Panc1 (cell line): Measurements from ENCODE around the gene NR1I3. TPM values are rescaled to one million over a fixed set of nuclear protein-coding genes. Genes with fewer than 3 reads are reported as not detected.

Source experiments
- ATAC-seq: fragments of 200-7000 bp; cut with Tn5 transposase; 2 replicates; pipeline ENCODE4 v1.9.1; 2020; ENCODE audit warnings: mild to moderate bottlenecking, moderate library complexity
- BruUV-seq: library from RNA; stranded (reverse); fragments of 400-500 nt; replicated peaks from 2 replicates; lab custom pipeline; 2021; lab: Mats Ljungman, UMichigan
- CTCF ChIA-PET: fragments of 300-600 bp; sonication (Branson Sonifier 250); formaldehyde crosslinking; loops from one replicate; lab custom pipeline; 2022; ENCODE audit warnings: antibody characterized with exemption; lab: Charles Lee
- POLR2A ChIA-PET: fragments of 300-600 bp; sonication (Branson Sonifier 250); formaldehyde crosslinking; loops from one replicate; lab custom pipeline; 2022; ENCODE audit warnings: antibody characterized with exemption; lab: Charles Lee
- DNase-seq: peaks from one replicate; pipeline ENCODE4 v3.0.0-alpha.2; 2010; ENCODE audit warnings: low read depth, low spot score
- H3K27ac ChIP-seq: 2 replicates; pipeline ENCODE4 v1.5.1; 2011; ENCODE audit warnings: mild to moderate bottlenecking, low read length, inconsistent platforms
- H3K27me3 ChIP-seq: fragments of 200-500 bp; sonication (Bioruptor generic); 2 replicates; pipeline ENCODE4 v1.6.0; 2014; ENCODE audit warnings: low read length, inconsistent platforms; ENCODE audit not compliant: control insufficient read depth, insufficient read depth
- H3K36me3 ChIP-seq: fragments of 200-500 bp; sonication (Bioruptor generic); 2 replicates; pipeline ENCODE4 v1.5.1; 2014; ENCODE audit warnings: inconsistent platforms, mild to moderate bottlenecking, low read length, moderate library complexity; ENCODE audit not compliant: control insufficient read depth, insufficient read depth
- H3K4me1 ChIP-seq: 2 replicates; pipeline ENCODE4 v1.5.1; 2011; ENCODE audit warnings: inconsistent platforms, mild to moderate bottlenecking, low read length, moderate library complexity; ENCODE audit not compliant: control insufficient read depth, insufficient read depth
- H3K4me3 ChIP-seq, 2 experiments: 2 replicates each; pipeline ENCODE4 v1.5.1; 2011 to 2012; ENCODE audit warnings: low read depth in 2 of 2, low read length in 2 of 2, mild to moderate bottlenecking in 2 of 2, inconsistent platforms in 1 of 2, moderate library complexity in 1 of 2
- H3K9me3 ChIP-seq: fragments of 200-500 bp; sonication (Bioruptor generic); 2 replicates; pipeline ENCODE4 v1.5.1; 2014; ENCODE audit warnings: low read depth, mild to moderate bottlenecking, inconsistent platforms, low read length, moderate library complexity; ENCODE audit not compliant: control insufficient read depth, insufficient read depth
- CTCF ChIP-seq: fragments of 450-650 bp; IDR thresholded peaks from 2 replicates; pipeline ENCODE4 v1.5.1; 2017; ENCODE audit warnings: mild to moderate bottlenecking
- POLR2AphosphoS5 ChIP-seq: IDR thresholded peaks from 2 replicates; pipeline ENCODE4 v1.6.1; 2012; ENCODE audit warnings: mild to moderate bottlenecking, low read depth, low read length, moderate library complexity
- REST ChIP-seq, 2 experiments: IDR thresholded peaks; 2 replicates each; pipeline ENCODE4 v1.6.1; 2011 to 2012; ENCODE audit warnings: low read depth in 2 of 2, control low read depth in 1 of 2, low read length in 1 of 2, mild to moderate bottlenecking in 1 of 2, moderate library complexity in 1 of 2; ENCODE audit not compliant: insufficient read depth in 1 of 2
- SIN3A ChIP-seq: IDR thresholded peaks from 2 replicates; pipeline ENCODE4 v1.6.1; 2012; ENCODE audit warnings: low read depth, mild to moderate bottlenecking, low read length, moderate library complexity, borderline replicate concordance; ENCODE audit not compliant: insufficient read depth
- TCF7L2 ChIP-seq: IDR thresholded peaks from 2 replicates; pipeline ENCODE4 v1.6.1; 2011; ENCODE audit warnings: mild to moderate bottlenecking, low read depth, low read length, inconsistent platforms
- in situ Hi-C: cut with HindIII; loops from 2 replicates; pipeline ENCODE4 v1.10.0; 2016; ENCODE audit warnings: low sequenced_read_pairs, low pct_unique_long_range_greater_than_20kb
- intact Hi-C: fragments of 100-400 bp; cut with micrococcal nuclease; formaldehyde crosslinking; loops from one replicate; pipeline ENCODE4 v1.10.0; 2022; ENCODE audit not compliant: unreplicated experiment
- total RNA-seq: library from RNA; stranded (reverse); gene quantifications from one replicate; pipeline ENCODE4 v1.2.1, GENCODE V29; 2021; ENCODE audit not compliant: unreplicated experiment

The NR1I3 gene
- total RNA-seq, 1 experiment from 2014 or later = not detected

DNA sequence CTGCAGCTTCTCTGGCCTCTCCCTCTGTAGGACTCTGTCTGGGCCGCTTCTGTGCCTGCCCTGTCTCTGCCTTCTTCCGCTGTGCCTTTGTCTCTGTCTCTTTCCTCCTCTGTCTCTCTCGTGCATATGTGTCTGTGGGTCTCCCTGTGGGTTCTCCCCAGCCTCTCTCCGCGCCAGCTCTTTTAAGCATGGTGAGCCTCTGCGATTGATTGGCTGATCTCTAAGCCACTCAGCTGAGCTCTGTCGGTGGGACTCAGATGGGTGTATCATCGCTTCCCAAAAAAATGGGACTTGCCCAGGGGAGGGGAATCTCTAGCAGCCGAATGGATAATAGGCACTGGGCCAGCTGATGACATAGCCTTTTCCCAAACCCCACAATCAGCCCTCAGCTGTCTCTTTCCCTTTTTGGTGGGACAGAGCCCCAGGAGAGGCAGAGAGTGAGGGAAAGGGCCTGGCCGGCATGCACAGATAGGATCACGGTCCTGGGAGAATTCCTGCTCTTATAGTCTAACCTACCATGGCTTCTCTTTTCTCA lies 39.0 kb downstream of the NR1I3 start, which contains the start of gene ADAMTS4:
ADAMTS4 (minus strand) TSS at position 158 of the 535 bp plus-strand sequence. CDS start 427 bp downstream, outside the sequence.
- no TSS peak for BruUV-seq
- DNase-seq (no peak), ATAC-seq (no peak)
- peak within 1 kb of the TSS in 1 of 2 experiments; percentile 14; a peak in 1 of 4 replicates for H3K4me3 ChIP-seq
- in situ Hi-C loops = no loop called here
- no peaks in the 10 kb centered on the region; the same call in 1 of the 2 replicates for H3K36me3 ChIP-seq
- H3K27me3 ChIP-seq = no peaks in the 10 kb centered on the region
- H3K9me3 ChIP-seq = no peaks in the 10 kb centered on the region
- ChIA-PET POLR2A (no interaction called here), CTCF (interaction anchor here (0.5 kb wide), 1 partner anchor 139 kb away, joined by 12 read pairs; no protein-coding TSS in a partner anchor)
- intact Hi-C loops = no loop called here
- TF ChIP-seq TCF7L2 = no peak
- peak within 1 kb of the TSS; percentile 31; the same call in 1 of the 2 replicates for H3K27ac ChIP-seq
- H3K4me1 ChIP-seq = peaks cover 38% of the 10 kb centered on the region

- Histone ChIP-seq H3K27ac (peak overlapping the region; percentile 31; the same call in 1 of the 2 replicates), H3K4me1 (peaks cover 38% of the 10 kb centered on the region), H3K27me3 (no peaks in the 10 kb centered on the region), H3K4me3 (peak overlapping the region in 1 of 2 experiments; percentile 14; a peak in 1 of 4 replicates), H3K9me3 (no peaks in the 10 kb centered on the region), H3K36me3 (no peaks in the 10 kb centered on the region; the same call in 1 of the 2 replicates)
- ATAC-seq = no peak
- CTCF ChIA-PET = no interaction called here
- intact Hi-C loops (no loop called here), in situ Hi-C loops (no loop called here)
- POLR2A ChIA-PET = no interaction called here
- TF ChIP-seq CTCF (no peak), POLR2AphosphoS5 (no peak), TCF7L2 (no peak), REST (IDR thresholded peaks at IDR 0.05; ENCODE audit: insufficient read depth in 1 of 2, low read depth in 2 of 2, low read length in 1 of 2) (no peak), SIN3A (no peak)
- DNase-seq = no peak
- BruUV-seq = no TSS peak
Measured at GRCh38 chr1:161198194-161198896, 39.7 kb downstream of the NR1I3 start.
